ENCODE measurements around the gene IP6K3.
A peak's percentile ranks its signal among the peaks of the same experiment; 100 is the strongest.

IP6K3 gene

GRCh38 chr6:33758815-33759216 lies 12.1 kb upstream of the IP6K3 start:
- no peak for DNase-seq

- DNase-seq, result no peak
Measured at GRCh38 chr6:33757906-33758305, 11.2 kb upstream of the IP6K3 start.

DNA sequence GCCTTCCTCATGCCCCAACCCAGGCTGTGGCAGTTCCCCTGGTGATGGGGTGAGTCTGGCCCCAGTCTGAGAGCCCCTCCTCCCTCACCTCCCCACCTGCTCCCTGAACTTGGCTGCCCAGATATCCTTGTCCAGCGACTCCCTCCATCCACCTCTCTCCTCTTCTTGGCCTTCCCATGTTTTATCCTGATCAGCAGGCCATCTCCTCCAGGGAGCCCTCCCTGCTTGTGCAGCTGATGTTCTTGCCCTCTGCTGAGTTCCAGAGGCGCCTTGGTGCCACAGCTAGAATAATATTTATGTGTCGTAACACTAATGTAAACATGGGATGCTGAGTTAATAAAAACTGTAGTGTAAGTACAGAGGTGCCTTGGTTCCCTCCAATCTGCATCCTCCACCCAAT lies 10.4 kb upstream of the IP6K3 start:
- no peak for DNase-seq

- DNase-seq, result no peak
Measured at GRCh38 chr6:33756211-33756954, 9.7 kb upstream of the IP6K3 start.

- no peak for DNase-seq
Measured at GRCh38 chr6:33755070-33755869, 8.6 kb upstream of the IP6K3 start.

DNA sequence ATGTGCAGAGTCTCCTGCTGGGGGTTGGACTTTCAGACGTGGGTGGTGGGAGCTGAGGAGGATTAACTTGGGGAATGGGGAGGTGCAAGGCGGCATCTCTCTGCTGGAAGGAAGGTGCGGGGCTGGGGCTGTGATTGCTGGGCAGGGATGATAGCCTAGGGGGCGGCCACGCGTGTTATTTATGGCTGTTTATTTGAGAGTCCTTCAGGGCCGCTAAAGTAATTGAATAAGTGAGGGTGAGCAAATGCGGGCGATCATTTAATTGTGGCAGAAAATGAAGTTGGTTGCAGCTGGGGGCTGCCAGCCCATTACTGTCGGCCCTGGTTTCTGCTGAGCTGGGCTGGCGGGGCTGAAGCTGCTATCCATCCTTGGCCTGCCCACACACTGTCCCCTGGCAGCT lies 7.5 kb upstream of the IP6K3 start:
- DNase-seq, result no peak

GRCh38 chr6:33752646-33753015 lies 5.9 kb upstream of the IP6K3 start:
- DNase-seq, result no peak

GRCh38 chr6:33751771-33752645 lies 5.3 kb upstream of the IP6K3 start:
- no peak for DNase-seq

DNA sequence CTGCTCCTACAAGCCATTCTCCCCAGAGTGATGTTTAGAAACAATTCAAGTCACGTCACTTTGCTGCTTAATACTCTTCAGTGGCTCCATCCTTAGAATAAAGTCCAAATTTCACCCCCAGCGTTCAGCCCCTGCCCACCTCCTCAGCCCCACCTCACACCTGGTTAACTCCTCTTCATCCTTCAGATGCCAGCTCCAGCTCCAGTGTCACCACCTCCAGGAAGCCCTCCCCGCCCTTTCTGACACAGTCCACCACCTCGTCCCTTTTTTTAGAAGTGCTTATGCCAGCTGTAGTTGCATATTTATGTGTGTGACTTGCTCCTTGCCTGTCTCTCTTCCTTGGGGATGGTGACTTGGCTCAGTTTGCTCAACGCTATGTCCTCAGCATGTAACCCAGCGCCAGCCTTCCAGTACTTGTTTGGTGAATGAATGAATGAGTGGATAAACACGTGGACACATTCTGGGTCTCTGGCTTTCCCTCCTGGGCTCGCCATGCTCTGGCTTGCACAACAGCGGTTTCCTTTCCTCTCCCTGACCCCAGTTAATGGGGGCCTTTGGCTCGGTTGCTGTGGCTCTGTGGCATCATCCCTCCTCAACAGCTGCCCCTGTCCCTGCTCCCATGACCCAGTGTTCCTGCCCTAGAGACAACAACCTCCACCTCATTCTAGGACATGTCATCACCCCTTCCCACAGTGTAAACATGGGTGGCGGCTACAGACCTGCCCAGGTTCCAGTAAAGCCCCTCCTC lies 3.7 kb upstream of the IP6K3 start:
- DNase-seq, result no peak

GRCh38 chr6:33749401-33749800 lies 2.7 kb upstream of the IP6K3 start:
- DNase-seq, result no peak

GRCh38 chr6:33748841-33749240 lies 2.1 kb upstream of the IP6K3 start:
- DNase-seq, result no peak

- DNase-seq, result no peak
Measured at GRCh38 chr6:33747823-33748222, 1.1 kb upstream of the IP6K3 start.

DNA sequence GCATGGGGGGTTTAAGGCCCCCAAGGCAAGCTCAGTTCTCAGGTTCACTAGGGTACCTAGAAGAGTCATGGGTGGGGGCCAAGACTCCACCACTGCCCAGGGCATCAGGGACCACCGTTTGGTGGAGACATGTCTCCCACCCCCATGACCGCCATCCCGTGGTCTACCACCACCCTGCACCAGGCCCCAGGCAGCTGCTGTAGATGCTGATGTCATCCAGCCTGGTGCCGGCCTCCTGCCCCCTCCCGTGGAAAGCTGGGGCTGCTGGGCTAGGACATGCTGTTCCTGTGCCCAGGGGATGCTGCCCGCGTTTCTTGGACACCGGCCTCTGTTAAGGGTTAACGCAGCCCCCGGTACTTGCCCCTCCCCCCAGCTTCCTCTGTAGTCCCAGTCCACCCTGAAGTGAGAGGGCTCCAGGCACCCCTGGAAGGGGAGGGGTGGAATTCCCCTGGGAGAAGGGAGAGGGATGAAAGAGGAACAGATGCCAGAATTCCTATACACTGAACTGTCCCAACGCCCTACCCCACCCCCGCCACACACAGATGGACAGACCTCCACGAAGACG lies 587 bp downstream of the IP6K3 start:
- no peak for DNase-seq

GRCh38 chr6:33745548-33745947 lies 1.2 kb downstream of the IP6K3 start:
- DNase-seq, result no peak

DNA sequence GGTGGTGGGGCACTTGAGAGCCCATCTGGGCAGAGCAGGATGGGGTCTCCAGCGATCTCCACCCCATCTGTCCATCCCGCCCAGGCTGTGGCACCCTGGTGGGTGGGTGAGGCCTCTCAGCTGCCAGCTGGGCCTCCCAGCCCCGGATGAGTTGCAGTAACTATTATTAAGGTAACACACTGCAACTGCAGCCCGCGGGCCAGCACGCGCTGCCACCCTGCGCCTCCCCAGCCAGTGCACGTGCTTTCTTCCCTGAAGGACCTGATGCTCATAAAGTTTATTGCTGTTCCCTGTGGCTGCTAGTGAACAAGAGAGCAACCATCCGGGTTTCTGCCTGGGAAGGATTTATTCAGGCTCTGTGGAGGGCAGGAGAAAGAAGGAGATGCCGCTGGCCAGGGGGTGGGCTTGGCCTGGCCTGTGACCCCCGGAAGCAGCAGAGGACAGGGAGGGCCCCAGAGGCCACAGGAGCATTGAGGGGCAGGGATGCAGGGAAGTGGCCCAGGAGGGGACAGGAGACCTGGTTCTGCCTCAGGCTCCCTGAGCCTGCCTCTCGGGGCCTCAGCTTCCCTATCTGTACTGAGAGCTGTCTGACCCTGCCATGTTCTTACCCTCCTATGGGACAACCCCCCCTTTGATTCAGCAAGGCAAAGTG lies 1.7 kb downstream of the IP6K3 start:
- DNase-seq, result no peak

- DNase-seq, result peak; percentile 61
Measured at GRCh38 chr6:33744001-33744848, 2.5 kb downstream of the IP6K3 start.

GRCh38 chr6:33742837-33743236 lies 3.9 kb downstream of the IP6K3 start:
- DNase-seq, result no peak

DNA sequence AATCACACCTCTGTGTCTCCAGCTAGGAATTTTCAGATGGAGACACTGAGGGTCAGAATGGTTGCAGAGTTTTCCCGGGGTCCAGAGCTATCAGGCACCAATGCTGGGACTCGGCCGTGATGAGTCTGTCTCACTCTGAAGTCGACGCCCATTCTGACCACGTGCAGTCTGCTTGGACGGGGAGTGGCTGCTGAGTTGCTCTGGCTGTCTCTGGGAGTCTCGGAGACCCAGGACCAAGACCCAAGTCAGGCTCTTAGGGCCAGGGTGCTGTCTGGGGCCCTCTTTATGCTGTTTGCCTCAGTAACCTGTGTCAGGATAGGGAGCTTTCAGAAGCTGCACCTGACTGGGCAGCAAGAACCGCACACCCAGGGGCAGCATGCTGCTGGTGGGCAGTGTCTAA lies 4.6 kb downstream of the IP6K3 start:
- DNase-seq, result no peak

DNA sequence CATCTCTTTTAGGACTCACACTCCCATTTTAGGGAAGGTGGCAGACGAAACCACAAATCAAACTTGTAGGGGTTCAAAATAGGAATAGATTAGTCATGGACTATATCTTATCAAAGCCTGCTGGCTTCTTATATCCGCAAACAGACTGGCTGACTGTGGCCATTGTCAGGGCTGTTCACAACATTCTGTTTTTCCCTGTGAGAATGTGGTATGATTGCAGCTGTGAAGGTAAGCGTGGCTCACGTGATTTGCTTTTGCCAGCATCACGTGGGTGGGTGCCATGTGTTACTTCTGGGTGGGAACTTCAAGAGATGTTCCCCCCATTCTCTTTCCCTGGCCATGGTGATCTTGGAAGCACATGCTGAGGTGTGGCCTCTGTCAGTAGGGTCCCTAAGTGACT lies 5.9 kb downstream of the IP6K3 start:
- DNase-seq, result no peak

DNA sequence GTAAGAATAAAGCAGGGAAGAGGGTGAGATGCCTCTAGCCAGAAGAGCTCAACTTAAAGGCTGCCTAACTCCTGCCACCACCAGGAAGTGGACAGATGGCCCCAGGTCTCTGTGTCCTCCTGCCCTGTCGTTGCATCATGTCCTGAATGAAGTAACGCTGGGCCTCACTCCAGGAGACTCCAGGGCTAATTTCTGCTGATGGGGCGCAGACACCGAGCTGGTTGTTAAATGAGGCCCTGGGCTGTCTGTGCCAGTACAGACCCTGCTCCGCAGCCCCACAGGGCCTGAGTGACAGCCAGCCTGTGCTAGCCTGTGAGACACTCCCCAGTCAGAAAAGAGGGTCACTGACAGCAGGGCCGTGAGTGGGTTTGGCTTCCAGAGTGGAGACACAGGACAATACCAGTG lies 6.5 kb downstream of the IP6K3 start:
- no peak for DNase-seq

- no peak for DNase-seq
Measured at GRCh38 chr6:33739571-33739970, 7.1 kb downstream of the IP6K3 start.
